Naive thymus-derived CD4-positive, alpha-beta T cell (primary cell): Measurements from ENCODE around the gene DHRS3. TPM values are rescaled to one million over a fixed set of nuclear protein-coding genes. Genes with fewer than 3 reads are reported as not detected.

Experiments used
- ATAC-seq: fragments of 150-1000 bp; cut with Tn5 transposase; 2 replicates; pipeline ENCODE4 v1.10.0; 2021; ENCODE audit warnings: mild to moderate bottlenecking, moderate library complexity
- CTCF ChIA-PET: fragments of 350-600 bp; sonication (Branson Sonifier 250); formaldehyde crosslinking; loops from one replicate; lab custom pipeline; 2021; ENCODE audit warnings: antibody characterized with exemption; lab: Charles Lee
- POLR2A ChIA-PET: fragments of 350-600 bp; sonication (Branson Sonifier 250); formaldehyde crosslinking; loops from one replicate; lab custom pipeline; 2021; ENCODE audit warnings: antibody characterized with exemption, inconsistent platforms; lab: Charles Lee
- DNase-seq, 9 donors: peaks; one replicate each; pipeline versions ENCODE4 v3.0.0 to v3.0.0-alpha.2; 2020 to 2022; ENCODE audit warnings: mixed read lengths in 1 of 9
- H3K27ac ChIP-seq: one replicate; pipeline ENCODE4 v1.7.0; 2013; ENCODE audit warnings: mild to moderate bottlenecking, low read depth, low read length, moderate library complexity
- H3K27me3 ChIP-seq, 2 donors: one replicate each; pipeline ENCODE4 v1.7.0; 2013; ENCODE audit warnings: low read length in 2 of 2, mild to moderate bottlenecking in 2 of 2, moderate library complexity in 2 of 2; ENCODE audit not compliant: control insufficient read depth in 2 of 2, insufficient read depth in 2 of 2
- H3K36me3 ChIP-seq, 3 experiments: 1 replicate in 2 of 3; 2 replicates in 1 of 3; pipeline ENCODE4 v1.7.0; 2013; ENCODE audit warnings: low read length in 3 of 3, mild to moderate bottlenecking in 3 of 3, moderate library complexity in 1 of 3; ENCODE audit not compliant: insufficient read depth in 3 of 3, control insufficient read depth in 2 of 3
- H3K4me1 ChIP-seq, 2 donors: one replicate each; pipeline ENCODE4 v1.7.0; 2013; ENCODE audit warnings: low read length in 2 of 2, mild to moderate bottlenecking in 2 of 2, moderate library complexity in 1 of 2; ENCODE audit not compliant: control insufficient read depth in 2 of 2, insufficient read depth in 2 of 2
- H3K4me3 ChIP-seq: 2 replicates; pipeline ENCODE4 v1.7.0; 2013; ENCODE audit warnings: mild to moderate bottlenecking, low read length
- H3K9me3 ChIP-seq, 3 experiments: 1 replicate in 2 of 3; 2 replicates in 1 of 3; pipeline ENCODE4 v1.7.0; 2013; ENCODE audit warnings: low read length in 3 of 3; ENCODE audit not compliant: control insufficient read depth in 2 of 3
- H3K27ac Mint-ChIP-seq, 9 donors: one replicate each; pipeline ENCODE4 v1.8.0; 2020 to 2022; ENCODE audit warnings: mixed read lengths in 9 of 9, mild to moderate bottlenecking in 8 of 9, moderate library complexity in 5 of 9, inconsistent platforms in 2 of 9
- H3K27me3 Mint-ChIP-seq, 5 donors: one replicate each; pipeline ENCODE4 v1.8.0; 2021 to 2022; ENCODE audit warnings: mixed read lengths in 5 of 5, mild to moderate bottlenecking in 1 of 5
- H3K36me3 Mint-ChIP-seq, 5 donors: one replicate each; pipeline ENCODE4 v1.8.0; 2020 to 2022; ENCODE audit warnings: mixed read lengths in 5 of 5, mild to moderate bottlenecking in 3 of 5, inconsistent platforms in 1 of 5
- H3K4me1 Mint-ChIP-seq, 7 donors: one replicate each; pipeline ENCODE4 v1.8.0; 2020 to 2022; ENCODE audit warnings: mixed read lengths in 7 of 7, mild to moderate bottlenecking in 3 of 7, inconsistent platforms in 1 of 7
- H3K4me3 Mint-ChIP-seq, 10 donors: one replicate each; pipeline ENCODE4 v1.8.0; 2020 to 2022; ENCODE audit warnings: mild to moderate bottlenecking in 10 of 10, mixed read lengths in 10 of 10, moderate library complexity in 6 of 10, inconsistent platforms in 2 of 10
- H3K9me3 Mint-ChIP-seq, 11 donors: one replicate each; pipeline ENCODE4 v1.8.0; 2020 to 2022; ENCODE audit warnings: mixed read lengths in 11 of 11, mild to moderate bottlenecking in 4 of 11, inconsistent platforms in 1 of 11, moderate library complexity in 1 of 11
- intact Hi-C, 2 donors: fragments of 100-400 bp; cut with micrococcal nuclease; formaldehyde crosslinking; loops; one replicate each; pipeline ENCODE4 v1.15.1; 2023
- polyA plus RNA-seq, 2 donors: library from polyadenylated mRNA; unstranded; fragments of 300-500 nt; fragmentation: Illumina TruSeq; gene quantifications; one replicate each; pipeline ENCODE4 v1.2.3, GENCODE V29; 2021
- total RNA-seq, 6 experiments: library from RNA in 5 of 6; stranded (reverse) in 5 of 6; gene quantifications; 1 replicate in 5 of 6; 2 replicates in 1 of 6; pipeline ENCODE4 v1.2.3 and lab custom pipeline; 2021 to 2026

The DHRS3 gene
- total and polyA plus RNA-seq, 7 experiments from 2014 or later: 39.9 to 115 (median 68.9) TPM

GRCh38 chr1:12568009-12568767, 49.8 kb downstream of the DHRS3 start:
- ChIA-PET POLR2A (interaction anchor here (0.7 to 1.3 kb wide), 2 partner anchors 49 to 58 kb away, joined by 3 to 4 read pairs; no protein-coding TSS in a partner anchor), CTCF (interaction anchor here (0.6 kb wide), 1 partner anchor 91 kb away, joined by 3 read pairs; no protein-coding TSS in a partner anchor)
- Mint-ChIP-seq H3K4me1 (no peaks in the 10 kb centered on the region), H3K36me3 (peaks cover 9 to 58% (median 40%) of the 10 kb centered on the region in 5 donors), H3K4me3 (no peak overlapping the region), H3K9me3 (peaks cover 0 to 19% (median 12%) of the 10 kb centered on the region in 11 donors), H3K27ac (peak overlapping the region in 4 of 9 donors; percentile 12 to 67 (median 40)), H3K27me3 (no peaks in the 10 kb centered on the region)
- Histone ChIP-seq H3K36me3 (peaks cover 0 to 56% (median 6%) of the 10 kb centered on the region in 3 experiments), H3K9me3 (peaks cover 0 to 20% (median 0%) of the 10 kb centered on the region in 3 experiments), H3K4me1 (no peaks in the 10 kb centered on the region), H3K27me3 (no peaks in the 10 kb centered on the region), H3K4me3 (no peak overlapping the region), H3K27ac (no peak overlapping the region)
- no peak for DNase-seq
- ATAC-seq: no peak
- intact Hi-C loops: no loop called here

GRCh38 chr1:12567288-12567819, 50.7 kb downstream of the DHRS3 start:
- H3K9me3 Mint-ChIP-seq: peaks cover 8 to 27% (median 19%) of the 10 kb centered on the region in 11 donors
- DNase-seq (peak in 1 of 9 donors; percentile 5), ATAC-seq (no peak)
- no peak overlapping the region for H3K4me3 ChIP-seq
- no peak overlapping the region for H3K4me3 Mint-ChIP-seq
- H3K27ac Mint-ChIP-seq: peak overlapping the region in 4 of 9 donors; percentile 15 to 82 (median 59)
- no peaks in the 10 kb centered on the region for H3K4me1 Mint-ChIP-seq
- H3K36me3 ChIP-seq: peaks cover 0 to 48% (median 2%) of the 10 kb centered on the region in 3 experiments
- no peaks in the 10 kb centered on the region for H3K4me1 ChIP-seq
- ChIA-PET CTCF (no interaction called here), POLR2A (interaction anchor here (1.3 kb wide), 1 partner anchor 48 kb away, joined by 3 read pairs; no protein-coding TSS in a partner anchor)
- H3K27me3 ChIP-seq: no peaks in the 10 kb centered on the region
- no peak overlapping the region for H3K27ac ChIP-seq
- no peaks in the 10 kb centered on the region for H3K27me3 Mint-ChIP-seq
- intact Hi-C loops: no loop called here
- H3K36me3 Mint-ChIP-seq: peaks cover 14 to 58% (median 44%) of the 10 kb centered on the region in 5 donors
- peaks cover 0 to 29% (median 0%) of the 10 kb centered on the region in 3 experiments for H3K9me3 ChIP-seq

- Histone ChIP-seq H3K27me3 (no peaks in the 10 kb centered on the region), H3K9me3 (peaks cover 0 to 32% (median 0%) of the 10 kb centered on the region in 3 experiments), H3K36me3 (peaks cover 0 to 43% (median 2%) of the 10 kb centered on the region in 3 experiments), H3K27ac (no peak overlapping the region), H3K4me3 (no peak overlapping the region), H3K4me1 (no peaks in the 10 kb centered on the region)
- ATAC-seq (no peak), DNase-seq (no peak)
- Mint-ChIP-seq H3K27ac (peak overlapping the region in 6 of 9 donors; percentile 12 to 82 (median 66)), H3K4me1 (no peaks in the 10 kb centered on the region), H3K9me3 (peaks cover 11 to 30% (median 21%) of the 10 kb centered on the region in 11 donors), H3K4me3 (no peak overlapping the region), H3K36me3 (peaks cover 16 to 60% (median 45%) of the 10 kb centered on the region in 5 donors), H3K27me3 (no peaks in the 10 kb centered on the region)
- ChIA-PET CTCF (interaction anchor here (1.2 kb wide), 1 partner anchor 159 kb away, joined by 3 read pairs; no protein-coding TSS in a partner anchor), POLR2A (interaction anchor here (1.3 kb wide), 1 partner anchor 47 kb away, joined by 3 read pairs; no protein-coding TSS in a partner anchor)
- intact Hi-C loops: no loop called here
These were observed 51.3 kb downstream of the DHRS3 start for GRCh38 chr1:12566484-12567287.

GRCh38 chr1:12565966-12566352, 52.1 kb downstream of the DHRS3 start:
- CTCF ChIA-PET: interaction anchor here (1.2 kb wide), 1 partner anchor 158 kb away, joined by 3 read pairs; no protein-coding TSS in a partner anchor
- Mint-ChIP-seq H3K27ac (peak overlapping the region in 5 of 9 donors; percentile 12 to 68 (median 66)), H3K4me1 (no peaks in the 10 kb centered on the region), H3K27me3 (no peaks in the 10 kb centered on the region), H3K4me3 (no peak overlapping the region), H3K9me3 (peaks cover 11 to 30% (median 21%) of the 10 kb centered on the region in 11 donors), H3K36me3 (peaks cover 16 to 53% (median 45%) of the 10 kb centered on the region in 5 donors)
- ATAC-seq (no peak), DNase-seq (no peak)
- no peaks in the 10 kb centered on the region for H3K27me3 ChIP-seq
- POLR2A ChIA-PET: no interaction called here
- H3K9me3 ChIP-seq: peaks cover 0 to 32% (median 0%) of the 10 kb centered on the region in 3 experiments
- H3K27ac ChIP-seq: no peak overlapping the region
- no peaks in the 10 kb centered on the region for H3K4me1 ChIP-seq
- H3K36me3 ChIP-seq: peaks cover 0 to 39% (median 2%) of the 10 kb centered on the region in 3 experiments
- intact Hi-C loops: no loop called here
- H3K4me3 ChIP-seq: no peak overlapping the region

- H3K9me3 ChIP-seq: peaks cover 0 to 32% (median 0%) of the 10 kb centered on the region in 3 experiments
- no peak overlapping the region for H3K4me3 ChIP-seq
- ATAC-seq (no peak), DNase-seq (no peak)
- intact Hi-C loops: no loop called here
- peaks cover 0 to 33% (median under 1%) of the 10 kb centered on the region in 3 experiments for H3K36me3 ChIP-seq
- peak overlapping the region in 1 of 9 donors; percentile 12 for H3K27ac Mint-ChIP-seq
- ChIA-PET CTCF (no interaction called here), POLR2A (no interaction called here)
- H3K36me3 Mint-ChIP-seq: peaks cover 16 to 50% (median 45%) of the 10 kb centered on the region in 5 donors
- no peaks in the 10 kb centered on the region for H3K27me3 ChIP-seq
- H3K4me1 ChIP-seq: no peaks in the 10 kb centered on the region
- H3K4me3 Mint-ChIP-seq: no peak overlapping the region
- no peaks in the 10 kb centered on the region for H3K27me3 Mint-ChIP-seq
- no peaks in the 10 kb centered on the region for H3K4me1 Mint-ChIP-seq
- no peak overlapping the region for H3K27ac ChIP-seq
- H3K9me3 Mint-ChIP-seq: peaks cover 11 to 30% (median 21%) of the 10 kb centered on the region in 11 donors
These were observed 52.7 kb downstream of the DHRS3 start for GRCh38 chr1:12565094-12565965.
